ENCODE data around the gene GRIP2.

- no peak for TF ChIP-seq POLR2AphosphoS5 (IDR thresholded peaks at IDR 0.05; ENCODE audit: low read depth, low read length)
- TF ChIP-seq REST (IDR thresholded peaks at IDR 0.05; ENCODE audit: insufficient read depth in 1 of 2, low read depth in 2 of 2, low read length in 2 of 2): no peak
Observed at GRCh38 chr3:14562121-14562890, 22.2 kb upstream of the GRIP2 start.

Measured in PFSK-1 (cell line).